GM18858 (cell line): ENCODE results near the gene THAP3.
"Not testable (repeated sequence)": the region's sequence is repeated elsewhere in the genome, so short reads cannot be mapped to it uniquely, and the experiment has no call there.

Experiments used
- ATAC-seq: cut with Tn5 transposase; IDR thresholded peaks from one replicate; pipeline ENCODE4 v1.9.1; 2021; ENCODE audit not compliant: unreplicated experiment

THAP3 gene

GRCh38 chr1:6632588-6633514, 8.2 kb downstream of the THAP3 start:
- ATAC-seq, result no peak

GRCh38 chr1:6634371-6635052, 9.8 kb downstream of the THAP3 start:
- ATAC-seq, result no peak

- no peak for ATAC-seq
Observed at GRCh38 chr1:6635161-6635909, 10.7 kb downstream of the THAP3 start.

- no peak for ATAC-seq
Observed at GRCh38 chr1:6635910-6636760, 11.5 kb downstream of the THAP3 start.

GRCh38 chr1:6636778-6637177, 12.1 kb downstream of the THAP3 start:
- not testable (repeated sequence) for ATAC-seq

GRCh38 chr1:6637770-6638169, 13.1 kb downstream of the THAP3 start:
- no peak for ATAC-seq

GRCh38 chr1:6638226-6638625, 13.6 kb downstream of the THAP3 start:
- no peak for ATAC-seq

GRCh38 chr1:6640867-6641266, 16.2 kb downstream of the THAP3 start:
- ATAC-seq, result not testable (repeated sequence)

GRCh38 chr1:6645018-6645417, 20.4 kb downstream of the THAP3 start:
- ATAC-seq, result no peak

GRCh38 chr1:6646499-6647148, 22.0 kb downstream of the THAP3 start:
- no peak for ATAC-seq

- no peak for ATAC-seq
Observed at GRCh38 chr1:6648556-6648955, 23.9 kb downstream of the THAP3 start.

GRCh38 chr1:6651909-6652308, 27.2 kb downstream of the THAP3 start:
- ATAC-seq, result no peak

- ATAC-seq, result no peak
Observed at GRCh38 chr1:6652986-6653385, 28.3 kb downstream of the THAP3 start.

- no peak for ATAC-seq
Observed at GRCh38 chr1:6653436-6654290, 29.0 kb downstream of the THAP3 start.

- no peak for ATAC-seq
Observed at GRCh38 chr1:6657138-6657537, 32.5 kb downstream of the THAP3 start.

GRCh38 chr1:6658359-6659060, 33.8 kb downstream of the THAP3 start:
- no peak for ATAC-seq

GRCh38 chr1:6660415-6661049, 35.9 kb downstream of the THAP3 start:
- ATAC-seq, result no peak

GRCh38 chr1:6662468-6662867, 37.8 kb downstream of the THAP3 start:
- ATAC-seq, result not testable (repeated sequence)
